SH-SY5Y (cell line): ENCODE measurements around the gene PARD6G.

Experiments
- GATA2 ChIP-seq: IDR thresholded peaks from 2 replicates; pipeline ENCODE4 v1.6.1; 2011; ENCODE audit warnings: mild to moderate bottlenecking, low read depth, low read length
- GATA3 ChIP-seq: IDR thresholded peaks from 2 replicates; pipeline ENCODE4 v1.6.1; 2011; ENCODE audit warnings: low read depth, mild to moderate bottlenecking, low read length, moderate library complexity

The PARD6G gene

GRCh38 chr18:80140455-80140985, 106.8 kb downstream of the PARD6G start:
- TF ChIP-seq GATA3 (no peak), GATA2 (no peak)

- TF ChIP-seq GATA2 = no peak
- TF ChIP-seq GATA3 = no peak
These were observed 109.3 kb downstream of the PARD6G start for GRCh38 chr18:80137976-80138375.

- TF ChIP-seq GATA3 = no peak
- no peak for TF ChIP-seq GATA2
These were observed 110.2 kb downstream of the PARD6G start for GRCh38 chr18:80137137-80137536.

- TF ChIP-seq GATA2 (no peak), GATA3 (no peak)
These were observed 110.6 kb downstream of the PARD6G start for GRCh38 chr18:80136679-80137078.

GRCh38 chr18:80135136-80135535, 112.2 kb downstream of the PARD6G start:
- TF ChIP-seq GATA3 = no peak
- TF ChIP-seq GATA2 = no peak

- no peak for TF ChIP-seq GATA2
- no peak for TF ChIP-seq GATA3
These were observed 114.2 kb downstream of the PARD6G start for GRCh38 chr18:80133124-80133523.

- TF ChIP-seq GATA3 (no peak), GATA2 (no peak)
These were observed 115.0 kb downstream of the PARD6G start for GRCh38 chr18:80132180-80132812.

GRCh38 chr18:80130555-80130954, 116.8 kb downstream of the PARD6G start:
- TF ChIP-seq GATA2 (no peak), GATA3 (no peak)

GRCh38 chr18:80129672-80130367, 117.5 kb downstream of the PARD6G start:
- TF ChIP-seq GATA2 (no peak), GATA3 (no peak)

- TF ChIP-seq GATA3 (no peak), GATA2 (no peak)
These were observed 119.7 kb downstream of the PARD6G start for GRCh38 chr18:80127635-80128034.

GRCh38 chr18:80126797-80127196, 120.5 kb downstream of the PARD6G start:
- no peak for TF ChIP-seq GATA3
- TF ChIP-seq GATA2 = no peak

- TF ChIP-seq GATA3 (no peak), GATA2 (no peak)
These were observed 123.2 kb downstream of the PARD6G start for GRCh38 chr18:80124131-80124530.

GRCh38 chr18:80120932-80121331, 126.4 kb downstream of the PARD6G start:
- TF ChIP-seq GATA3 = no peak

- TF ChIP-seq GATA2 = no peak
- TF ChIP-seq GATA3 = no peak
These were observed 128.2 kb downstream of the PARD6G start for GRCh38 chr18:80119111-80119510.

GRCh38 chr18:80115035-80115434, 132.3 kb downstream of the PARD6G start:
- TF ChIP-seq GATA2 (no peak), GATA3 (no peak)
